GM12892 (cell line): ENCODE results near the gene RHPN2.

Source experiments
- POLR2A ChIP-seq: IDR thresholded peaks from 2 replicates; pipeline ENCODE4 v1.6.1; 2011; ENCODE audit warnings: low read depth, low read length, control low read depth
- TAF1 ChIP-seq: IDR thresholded peaks from 2 replicates; pipeline ENCODE4 v1.6.1; 2011; ENCODE audit warnings: low read depth, mild to moderate bottlenecking, control low read depth, low read length, borderline replicate concordance

DNA sequence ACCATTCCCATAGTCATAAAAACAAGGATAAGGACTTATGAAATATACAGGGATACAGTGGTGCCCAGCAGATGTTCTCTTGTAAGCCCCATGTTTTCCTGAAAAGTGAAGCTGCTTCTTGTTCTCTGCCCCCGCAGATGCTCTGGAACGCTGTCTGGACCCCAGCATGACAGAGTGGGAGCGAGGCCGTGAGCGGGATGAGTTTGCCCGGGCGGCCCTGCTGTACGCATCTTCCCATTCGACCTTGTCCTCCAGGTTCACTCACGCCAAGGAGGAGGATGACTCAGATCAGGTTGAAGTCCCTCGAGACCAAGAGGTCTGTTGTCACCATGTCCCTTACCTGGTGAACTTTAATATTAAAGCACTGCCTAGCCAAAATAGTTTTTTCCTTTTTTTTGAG, 46.9 kb upstream of the RHPN2 start:
- TF ChIP-seq TAF1 (no peak), POLR2A (no peak)
